Natural killer cell (primary cell): ENCODE measurements around the gene TBC1D9B. TPM values are rescaled to one million over a fixed set of nuclear protein-coding genes. Genes with fewer than 3 reads are reported as not detected.

ENCODE experiments used
- ATAC-seq, 3 donors: fragments of 150-1000 bp in 2 of 3; fragments of 200-7000 bp in 1 of 3; cut with Tn5 transposase; 1 replicate in 1 of 3; 2 replicates in 2 of 3; pipeline ENCODE4 v1.10.0; 2021; ENCODE audit warnings: mild to moderate bottlenecking in 2 of 3, moderate library complexity in 2 of 3
- DNase-seq, 2 donors: peaks; one replicate each; pipeline versions ENCODE4 v3.0.0 to v3.0.0-alpha.2; 2013 to 2021; ENCODE audit warnings: mixed read lengths in 1 of 2
- H3K27ac ChIP-seq: one replicate; pipeline ENCODE4 v1.5.1; 2013; ENCODE audit warnings: mild to moderate bottlenecking, low read length
- H3K27me3 ChIP-seq: one replicate; pipeline ENCODE4 v1.6.1; 2013; ENCODE audit warnings: low read length; ENCODE audit not compliant: control insufficient read depth, insufficient read depth
- H3K36me3 ChIP-seq: one replicate; pipeline ENCODE4 v1.6.1; 2013; ENCODE audit warnings: low read length; ENCODE audit not compliant: control insufficient read depth, insufficient read depth
- H3K4me1 ChIP-seq: one replicate; pipeline ENCODE4 v1.6.1; 2013; ENCODE audit warnings: low read length; ENCODE audit not compliant: control insufficient read depth, insufficient read depth
- H3K4me3 ChIP-seq: one replicate; pipeline ENCODE4 v1.5.1; 2013; ENCODE audit warnings: low read length
- H3K9me3 ChIP-seq: one replicate; pipeline ENCODE4 v1.6.1; 2013; ENCODE audit warnings: low read length; ENCODE audit not compliant: control insufficient read depth, insufficient read depth
- H3K27ac Mint-ChIP-seq, 2 donors: one replicate each; pipeline ENCODE4 v1.8.0; 2022; ENCODE audit warnings: mild to moderate bottlenecking in 2 of 2, mixed read lengths in 2 of 2, moderate library complexity in 1 of 2
- H3K27me3 Mint-ChIP-seq, 2 donors: one replicate each; pipeline ENCODE4 v1.8.0; 2022; ENCODE audit warnings: low read depth in 2 of 2, mixed read lengths in 2 of 2
- H3K36me3 Mint-ChIP-seq: one replicate; pipeline ENCODE4 v1.8.0; 2022; ENCODE audit warnings: mixed read lengths
- H3K4me1 Mint-ChIP-seq, 2 donors: one replicate each; pipeline ENCODE4 v1.8.0; 2022; ENCODE audit warnings: mixed read lengths in 2 of 2
- H3K4me3 Mint-ChIP-seq: one replicate; pipeline ENCODE4 v1.8.0; 2022; ENCODE audit warnings: mild to moderate bottlenecking, moderate library complexity, mixed read lengths
- H3K9me3 Mint-ChIP-seq, 2 donors: one replicate each; pipeline ENCODE4 v1.8.0; 2022; ENCODE audit warnings: mixed read lengths in 2 of 2
- CTCF ChIP-seq: fragments of 200-600 bp; IDR thresholded peaks from one replicate; pipeline ENCODE4 v1.8.0; 2022; ENCODE audit warnings: antibody characterized with exemption
- WGBS: methylation state at CpG from one replicate; pipeline ENCODE4 v1.1.7; 2013; ENCODE audit warnings: missing lambda C conversion rate; ENCODE audit not compliant: insufficient coverage; 5-methylcytosine and 5-hydroxymethylcytosine counted together
- intact Hi-C: fragments of 100-400 bp; cut with micrococcal nuclease; formaldehyde crosslinking; loops from one replicate; pipeline ENCODE4 v1.14.2; 2022
- total RNA-seq, 4 donors: library from RNA; stranded (reverse); fragments of 120-200 nt in 1 of 4; gene quantifications; one replicate each; pipeline versions ENCODE4 v1.2.3 to v1.2.4, GENCODE V29; 2013 to 2022

Gene TBC1D9B
- total RNA-seq, 3 donors from 2014 or later (not counting 1 experiment from before 2014, with no cell fraction given): 102 to 115 (median 113) TPM

GRCh38 chr5:179879690-179880010 is 28.0 kb downstream of the TBC1D9B start:
- H3K27me3 Mint-ChIP-seq: no peaks in the 10 kb centered on the region
- H3K9me3 ChIP-seq: peaks cover 10% of the 10 kb centered on the region
- H3K4me1 ChIP-seq: no peaks in the 10 kb centered on the region
- no peaks in the 10 kb centered on the region for H3K27me3 ChIP-seq
- peaks cover 3 to 5% of the 10 kb centered on the region in 2 donors for H3K9me3 Mint-ChIP-seq
- peaks cover 0 to 9% of the 10 kb centered on the region in 2 donors for H3K4me1 Mint-ChIP-seq
- H3K27ac Mint-ChIP-seq: no peak overlapping the region
- H3K36me3 Mint-ChIP-seq: peaks cover 17% of the 10 kb centered on the region
- WGBS: 96% methylated on average over 13 of the region's 13 CpGs
- peaks cover 35% of the 10 kb centered on the region for H3K36me3 ChIP-seq
- no peak overlapping the region for H3K27ac ChIP-seq
- DNase-seq: no peak
- no peak overlapping the region for H3K4me3 ChIP-seq
- no peak for TF ChIP-seq CTCF
- intact Hi-C loops: no loop called here
- ATAC-seq: no peak
- H3K4me3 Mint-ChIP-seq: no peak overlapping the region

- Mint-ChIP-seq H3K4me1 (peaks cover 0 to 9% of the 10 kb centered on the region in 2 donors), H3K27me3 (no peaks in the 10 kb centered on the region), H3K9me3 (peaks cover 3 to 5% of the 10 kb centered on the region in 2 donors), H3K4me3 (no peak overlapping the region), H3K27ac (no peak overlapping the region), H3K36me3 (peaks cover 12% of the 10 kb centered on the region)
- Histone ChIP-seq H3K27me3 (no peaks in the 10 kb centered on the region), H3K36me3 (peaks cover 33% of the 10 kb centered on the region), H3K4me3 (no peak overlapping the region), H3K4me1 (no peaks in the 10 kb centered on the region), H3K27ac (no peak overlapping the region), H3K9me3 (peaks cover 10% of the 10 kb centered on the region)
- ATAC-seq (no peak), DNase-seq (no peak)
- intact Hi-C loops: no loop called here
- no peak for TF ChIP-seq CTCF
- WGBS: 98% methylated on average over 31 of the region's 31 CpGs
Measured at GRCh38 chr5:179879003-179879689, 28.6 kb downstream of the TBC1D9B start.

GRCh38 chr5:179878222-179879002 is 29.3 kb downstream of the TBC1D9B start:
- DNase-seq: no peak
- no peaks in the 10 kb centered on the region for H3K27me3 ChIP-seq
- intact Hi-C loops: no loop called here
- Mint-ChIP-seq H3K9me3 (peaks cover 2 to 3% of the 10 kb centered on the region in 2 donors), H3K4me3 (no peak overlapping the region), H3K4me1 (peaks cover 0 to 9% of the 10 kb centered on the region in 2 donors), H3K27me3 (no peaks in the 10 kb centered on the region), H3K36me3 (peaks cover 5% of the 10 kb centered on the region), H3K27ac (no peak overlapping the region)
- peaks cover 26% of the 10 kb centered on the region for H3K36me3 ChIP-seq
- H3K27ac ChIP-seq: no peak overlapping the region
- ATAC-seq: no peak
- peaks cover 7% of the 10 kb centered on the region for H3K9me3 ChIP-seq
- no peaks in the 10 kb centered on the region for H3K4me1 ChIP-seq
- no peak for TF ChIP-seq CTCF
- WGBS: 97% methylated on average over 26 of the region's 26 CpGs
- H3K4me3 ChIP-seq: no peak overlapping the region
